HL-60 (cell line): ENCODE measurements around the gene ASTN2.

Experiments used
- DNase-seq, 2 experiments: peaks; one replicate each; pipeline ENCODE4 v3.0.0-alpha.2; 2010 to 2020; ENCODE audit warnings: low read depth in 1 of 2, low spot score in 1 of 2
- H3K27ac ChIP-seq: fragments of 250-450 bp; sonication (Bioruptor Pico); replicated peaks from 2 replicates; pipeline ENCODE4 v1.5.1; 2020; ENCODE audit warnings: mild to moderate bottlenecking, moderate library complexity
- H3K27me3 ChIP-seq: fragments of 250-450 bp; sonication (Bioruptor Pico); 2 replicates; pipeline ENCODE4 v1.5.1; 2021; ENCODE audit warnings: mild to moderate bottlenecking, moderate library complexity; ENCODE audit not compliant: insufficient read depth, poor library complexity, severe bottlenecking
- H3K4me3 ChIP-seq: replicated peaks from 2 replicates; pipeline ENCODE4 v1.5.1; 2011; ENCODE audit warnings: mild to moderate bottlenecking, control low read depth, low read length; ENCODE audit not compliant: insufficient read depth
- CTCF ChIP-seq: IDR thresholded peaks from one replicate; pipeline ENCODE4 v1.5.1; 2011; ENCODE audit warnings: low read length, control low read depth, inconsistent platforms; ENCODE audit not compliant: insufficient read depth
- GABPA ChIP-seq: IDR thresholded peaks from 2 replicates; pipeline ENCODE4 v1.6.1; 2012; ENCODE audit warnings: low read depth
- POLR2AphosphoS5 ChIP-seq: IDR thresholded peaks from 2 replicates; pipeline ENCODE4 v1.6.1; 2012; ENCODE audit warnings: low read depth
- REST ChIP-seq: IDR thresholded peaks from 2 replicates; pipeline ENCODE4 v1.6.1; 2012; ENCODE audit warnings: low read depth; ENCODE audit not compliant: insufficient replicate concordance
- SPI1 ChIP-seq: IDR thresholded peaks from 2 replicates; pipeline ENCODE4 v1.6.1; 2012; ENCODE audit warnings: low read depth, mild to moderate bottlenecking, borderline replicate concordance

The ASTN2 gene

GRCh38 chr9:117448066-117448465 is 33.2 kb upstream of the ASTN2 start:
- TF ChIP-seq CTCF (no peak), REST (no peak), POLR2AphosphoS5 (no peak), SPI1 (no peak), GABPA (no peak)
- no peak for DNase-seq
- Histone ChIP-seq H3K27me3 (peaks cover 7% of the 10 kb centered on the region), H3K4me3 (no peak overlapping the region), H3K27ac (no peak overlapping the region)

- no peak for DNase-seq
- Histone ChIP-seq H3K27me3 (peaks cover 5% of the 10 kb centered on the region), H3K4me3 (no peak overlapping the region), H3K27ac (no peak overlapping the region)
- TF ChIP-seq SPI1 (no peak), REST (no peak), GABPA (no peak), CTCF (no peak), POLR2AphosphoS5 (no peak)
These were observed 30.8 kb upstream of the ASTN2 start for GRCh38 chr9:117445631-117446030.

GRCh38 chr9:117444501-117444900 is 29.6 kb upstream of the ASTN2 start:
- peaks cover 5% of the 10 kb centered on the region for H3K27me3 ChIP-seq
- no peak for DNase-seq
- TF ChIP-seq CTCF (no peak), REST (no peak), SPI1 (no peak), POLR2AphosphoS5 (no peak), GABPA (no peak)
- H3K27ac ChIP-seq: no peak overlapping the region
- no peak overlapping the region for H3K4me3 ChIP-seq
